Mesenchymal stem cell (in vitro differentiated cells and primary cell): ENCODE results near the gene RNF168. TPM values are rescaled to one million over a fixed set of nuclear protein-coding genes. Genes with fewer than 3 reads are reported as not detected.
"Not testable (repeated sequence)": the region's sequence is repeated elsewhere in the genome, so short reads cannot be mapped to it uniquely, and the experiment has no call there.

Experiments
- DNase-seq: peaks from one replicate; pipeline ENCODE4 v3.0.0-alpha.2; 2013
- H2AFZ ChIP-seq: one replicate; pipeline ENCODE4 v1.6.1; 2013; ENCODE audit warnings: low read depth, mild to moderate bottlenecking, control low read depth, inconsistent platforms, low read length, moderate library complexity
- H2AK5ac ChIP-seq: 2 replicates; pipeline ENCODE4 v1.6.1; 2013; ENCODE audit warnings: low read length, moderate library complexity, mild to moderate bottlenecking, inconsistent platforms; ENCODE audit not compliant: severe bottlenecking
- H2BK120ac ChIP-seq: one replicate; pipeline ENCODE4 v1.6.1; 2013; ENCODE audit warnings: low read depth, mild to moderate bottlenecking, inconsistent platforms, low read length, moderate library complexity
- H2BK12ac ChIP-seq, 2 experiments: one replicate each; pipeline ENCODE4 v1.6.1; 2013; ENCODE audit warnings: inconsistent platforms in 2 of 2, low read length in 2 of 2, mild to moderate bottlenecking in 2 of 2, moderate library complexity in 2 of 2, control low read depth in 1 of 2
- H2BK15ac ChIP-seq: one replicate; pipeline ENCODE4 v1.6.1; 2013; ENCODE audit warnings: mild to moderate bottlenecking, low read depth, inconsistent platforms; ENCODE audit not compliant: poor library complexity, severe bottlenecking
- H2BK5ac ChIP-seq: 2 replicates; pipeline ENCODE4 v1.6.1; 2013; ENCODE audit warnings: low read depth, mild to moderate bottlenecking, low read length, control low read depth, inconsistent platforms; ENCODE audit not compliant: poor library complexity, severe bottlenecking
- H3K14ac ChIP-seq, 2 experiments: one replicate each; pipeline ENCODE4 v1.6.1; 2013; ENCODE audit warnings: inconsistent platforms in 2 of 2, low read length in 2 of 2, control low read depth in 1 of 2, mild to moderate bottlenecking in 1 of 2, moderate library complexity in 1 of 2
- H3K18ac ChIP-seq, 2 experiments: one replicate each; pipeline ENCODE4 v1.6.1; 2013; ENCODE audit warnings: inconsistent platforms in 2 of 2, low read length in 2 of 2, control low read depth in 1 of 2, low read depth in 1 of 2, mild to moderate bottlenecking in 1 of 2
- H3K23ac ChIP-seq, 2 experiments: one replicate each; pipeline ENCODE4 v1.6.1; 2013; ENCODE audit warnings: inconsistent platforms in 2 of 2, low read length in 2 of 2, mild to moderate bottlenecking in 2 of 2, moderate library complexity in 2 of 2, control low read depth in 1 of 2
- H3K27ac ChIP-seq: 2 replicates; pipeline ENCODE4 v1.5.1; 2013; ENCODE audit warnings: mild to moderate bottlenecking, moderate library complexity, low read length, control low read depth, inconsistent platforms; ENCODE audit not compliant: poor library complexity, severe bottlenecking
- H3K27me3 ChIP-seq, 2 experiments: 2 replicates each; pipeline versions ENCODE4 v1.6.1 to v1.7.0; 2013; ENCODE audit warnings: low read length in 2 of 2, mild to moderate bottlenecking in 2 of 2, moderate library complexity in 2 of 2, control low read depth in 1 of 2, inconsistent platforms in 1 of 2; ENCODE audit not compliant: control insufficient read depth in 1 of 2, insufficient read depth in 1 of 2
- H3K36me3 ChIP-seq, 2 experiments: 2 replicates each; pipeline versions ENCODE4 v1.6.1 to v1.7.0; 2013; ENCODE audit warnings: low read length in 2 of 2, control low read depth in 1 of 2, inconsistent platforms in 1 of 2, low read depth in 1 of 2, mild to moderate bottlenecking in 1 of 2; ENCODE audit not compliant: insufficient read depth in 2 of 2, control insufficient read depth in 1 of 2
- H3K4ac ChIP-seq, 2 experiments: one replicate each; pipeline ENCODE4 v1.6.1; 2013; ENCODE audit warnings: inconsistent platforms in 2 of 2, low read length in 2 of 2, mild to moderate bottlenecking in 2 of 2, moderate library complexity in 2 of 2, control low read depth in 1 of 2, low read depth in 1 of 2
- H3K4me1 ChIP-seq: 2 replicates; pipeline ENCODE4 v1.6.1; 2013; ENCODE audit warnings: low read depth, low read length, control low read depth; ENCODE audit not compliant: control insufficient read depth, insufficient read depth
- H3K4me2 ChIP-seq: 2 replicates; pipeline ENCODE4 v1.6.1; 2013; ENCODE audit warnings: low read length, mild to moderate bottlenecking, inconsistent platforms; ENCODE audit not compliant: poor library complexity, severe bottlenecking
- H3K4me3 ChIP-seq, 2 experiments: 2 replicates each; pipeline versions ENCODE4 v1.5.1 to v1.7.0; 2013; ENCODE audit warnings: low read length in 2 of 2, mild to moderate bottlenecking in 2 of 2, control low read depth in 1 of 2, low read depth in 1 of 2; ENCODE audit not compliant: insufficient read depth in 1 of 2
- H3K79me1 ChIP-seq: replicated peaks from 2 replicates; pipeline ENCODE4 v1.6.1; 2013; ENCODE audit warnings: mild to moderate bottlenecking, control low read depth, low read length, inconsistent platforms; ENCODE audit not compliant: poor library complexity, severe bottlenecking
- H3K9ac ChIP-seq: 2 replicates; pipeline ENCODE4 v1.7.0; 2013; ENCODE audit warnings: mild to moderate bottlenecking, low read length, moderate library complexity
- H3K9me3 ChIP-seq: 2 replicates; pipeline ENCODE4 v1.7.0; 2013; ENCODE audit warnings: mild to moderate bottlenecking, low read length; ENCODE audit not compliant: control insufficient read depth
- H4K8ac ChIP-seq: one replicate; pipeline ENCODE4 v1.6.1; 2013; ENCODE audit warnings: inconsistent platforms, mild to moderate bottlenecking, low read length, moderate library complexity
- H4K91ac ChIP-seq: one replicate; pipeline ENCODE4 v1.6.1; 2013; ENCODE audit warnings: mild to moderate bottlenecking, low read length, inconsistent platforms
- WGBS: methylation state at CpG from one replicate; pipeline ENCODE4 v1.1.7; 2013; ENCODE audit warnings: mixed read lengths; 5-methylcytosine and 5-hydroxymethylcytosine counted together
- polyA plus RNA-seq, 2 experiments: library from polyadenylated mRNA; stranded (reverse); fragments of 200-250 nt; gene quantifications; one replicate each; pipeline ENCODE4 v1.2.3, GENCODE V29; 2013

The RNF168 gene, protein sequence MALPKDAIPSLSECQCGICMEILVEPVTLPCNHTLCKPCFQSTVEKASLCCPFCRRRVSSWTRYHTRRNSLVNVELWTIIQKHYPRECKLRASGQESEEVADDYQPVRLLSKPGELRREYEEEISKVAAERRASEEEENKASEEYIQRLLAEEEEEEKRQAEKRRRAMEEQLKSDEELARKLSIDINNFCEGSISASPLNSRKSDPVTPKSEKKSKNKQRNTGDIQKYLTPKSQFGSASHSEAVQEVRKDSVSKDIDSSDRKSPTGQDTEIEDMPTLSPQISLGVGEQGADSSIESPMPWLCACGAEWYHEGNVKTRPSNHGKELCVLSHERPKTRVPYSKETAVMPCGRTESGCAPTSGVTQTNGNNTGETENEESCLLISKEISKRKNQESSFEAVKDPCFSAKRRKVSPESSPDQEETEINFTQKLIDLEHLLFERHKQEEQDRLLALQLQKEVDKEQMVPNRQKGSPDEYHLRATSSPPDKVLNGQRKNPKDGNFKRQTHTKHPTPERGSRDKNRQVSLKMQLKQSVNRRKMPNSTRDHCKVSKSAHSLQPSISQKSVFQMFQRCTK
- 14.6 TPM for polyA plus RNA-seq (2013, experiment 1 of 2)
- polyA plus RNA-seq (2013, experiment 2 of 2) = 14.1 TPM

DNA sequence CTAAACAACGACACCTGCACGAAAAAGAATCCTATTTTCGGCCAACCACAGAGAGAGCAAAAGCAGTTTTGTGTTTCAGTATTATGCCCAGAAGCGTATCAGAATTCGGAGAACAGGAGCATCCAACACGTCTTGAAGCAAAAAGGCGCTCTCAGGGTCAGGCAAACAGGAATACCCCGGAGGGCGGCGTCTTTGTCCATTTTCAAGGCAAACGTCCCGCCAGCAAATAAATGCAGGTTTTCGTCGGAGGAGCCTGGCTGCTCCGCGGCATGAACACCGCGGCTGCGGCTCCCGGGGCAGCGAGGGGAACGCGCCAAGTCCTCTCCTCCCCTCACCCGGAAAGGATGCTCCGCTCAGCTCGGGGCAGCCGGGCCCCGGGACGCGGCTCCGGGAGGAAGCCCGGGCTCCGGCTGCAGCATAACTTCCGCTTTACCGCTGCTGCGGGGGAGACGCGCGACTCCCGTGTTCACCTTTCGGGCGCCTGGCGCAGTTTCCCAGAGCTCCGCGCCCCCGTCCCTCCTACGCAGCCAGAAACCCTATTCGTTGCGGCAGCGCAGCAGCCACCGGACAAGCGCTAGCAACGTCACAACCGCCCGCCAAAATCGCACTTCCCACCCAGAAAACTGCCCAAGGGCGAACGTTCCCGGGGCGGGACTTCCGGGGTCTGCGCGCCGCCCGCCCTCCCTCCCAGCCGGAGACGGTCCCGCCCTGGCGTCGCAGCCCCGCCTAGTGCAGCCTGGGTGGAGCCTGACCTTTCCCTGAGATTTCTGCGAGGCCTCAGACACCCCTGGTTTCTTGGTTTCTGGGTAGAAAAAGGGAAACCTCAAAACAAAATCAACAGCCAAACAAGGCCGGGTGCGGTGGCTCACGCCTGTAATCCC is at the start of gene RNF168:
TSS of gene RNF168 (minus strand) at position 573 of the 881 bp plus-strand sequence. CDS start 595 bp downstream, outside the sequence.
- H3K79me1 ChIP-seq = no peaks in the 10 kb centered on the region
- H3K14ac ChIP-seq = peak within 1 kb of the TSS in 1 of 2 experiments; percentile 100
- H2BK5ac ChIP-seq = peak within 1 kb of the TSS; percentile 77
- peak within 1 kb of the TSS; percentile 79 to 97 for H3K18ac ChIP-seq
- H3K27ac ChIP-seq = peak within 1 kb of the TSS; percentile 85
- H3K4me1 ChIP-seq = peaks cover 2% of the 10 kb centered on the region
- H3K4me3 ChIP-seq = peak within 1 kb of the TSS; percentile 88 to 89
- H2BK15ac ChIP-seq = peak within 1 kb of the TSS; percentile 54
- H3K9ac ChIP-seq = peak within 1 kb of the TSS; percentile 95
- H3K4me2 ChIP-seq = peak within 1 kb of the TSS; percentile 93
- H3K27me3 ChIP-seq = no peaks in the 10 kb centered on the region
- peak; percentile 95 for DNase-seq
- H3K4ac ChIP-seq = peak within 1 kb of the TSS; percentile 91 to 98
- H2AK5ac ChIP-seq = peak within 1 kb of the TSS; percentile 88
- peak within 1 kb of the TSS; percentile 85 for H4K8ac ChIP-seq
- H2BK12ac ChIP-seq = peak within 1 kb of the TSS; percentile 77 to 86
- WGBS = 1% methylated on average over 56 of the region's 75 CpGs
- peaks cover 0 to 6% of the 10 kb centered on the region in 2 experiments for H3K36me3 ChIP-seq
- peak within 1 kb of the TSS; percentile 90 to 99 for H3K23ac ChIP-seq
- no peaks in the 10 kb centered on the region for H3K9me3 ChIP-seq
- peak within 1 kb of the TSS; percentile 78 for H2AFZ ChIP-seq
- peak within 1 kb of the TSS; percentile 90 for H4K91ac ChIP-seq
- H2BK120ac ChIP-seq = peak within 1 kb of the TSS; percentile 61

DNA sequence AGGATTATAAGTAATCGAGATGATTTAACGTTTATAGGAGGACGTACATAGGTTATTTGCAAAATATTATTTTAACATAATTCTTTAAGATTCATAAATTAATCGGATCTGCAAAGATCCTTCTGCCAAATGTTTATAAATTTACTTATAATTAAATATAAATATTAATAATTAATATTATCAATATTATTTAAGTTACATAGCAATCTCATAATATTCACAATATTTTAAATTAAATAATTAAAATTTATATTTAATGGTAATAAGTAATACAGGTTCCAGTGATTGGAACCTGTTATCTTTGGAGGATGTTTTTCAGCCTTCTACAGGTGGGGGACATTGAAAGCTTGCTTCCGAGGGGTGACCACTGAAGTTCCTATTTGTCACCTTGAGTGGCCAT is 48.7 kb upstream of the RNF168 start:
- Histone ChIP-seq H3K27me3 (no peaks in the 10 kb centered on the region), H3K4me2 (no peak overlapping the region), H2BK5ac (no peak overlapping the region), H3K18ac (no peak overlapping the region), H3K23ac (no peak overlapping the region), H3K9ac (no peak overlapping the region), H3K79me1 (no peaks in the 10 kb centered on the region), H3K9me3 (peaks cover 6% of the 10 kb centered on the region), H4K8ac (no peak overlapping the region), H2BK120ac (no peak overlapping the region), H3K4ac (no peak overlapping the region), H2AFZ (no peak overlapping the region), H3K4me3 (no peak overlapping the region), H3K27ac (no peak overlapping the region), H3K4me1 (no peaks in the 10 kb centered on the region), H3K14ac (no peak overlapping the region), H2BK15ac (no peak overlapping the region), H4K91ac (no peak overlapping the region), H3K36me3 (peaks cover 0 to 10% of the 10 kb centered on the region in 2 experiments), H2AK5ac (no peak overlapping the region), H2BK12ac (no peak overlapping the region)
- 92% methylated on average over 1 of the region's 5 CpGs for WGBS
- no peak for DNase-seq

DNA sequence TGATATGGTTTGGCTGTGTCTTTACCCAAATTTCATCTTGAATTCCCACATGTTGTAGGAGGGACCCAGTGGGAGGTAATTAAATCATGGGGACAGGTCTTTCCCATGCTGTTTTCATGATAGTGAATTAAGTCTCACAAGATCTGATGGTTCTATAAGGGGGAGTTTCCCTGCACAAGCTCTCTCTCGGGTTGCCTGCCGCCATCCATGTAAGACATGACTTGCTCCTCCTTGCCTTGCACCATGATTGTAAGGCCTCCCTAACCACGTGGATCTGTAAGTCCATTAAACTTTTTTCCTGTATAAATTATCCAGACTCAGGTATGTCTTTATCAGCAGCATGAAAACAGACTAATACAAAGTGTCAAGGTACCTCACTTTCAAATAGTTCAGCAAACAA is 46.6 kb upstream of the RNF168 start:
- H3K9ac ChIP-seq, H3K36me3 ChIP-seq, H3K9me3 ChIP-seq, H3K27me3 ChIP-seq, H3K4me3 ChIP-seq, H4K91ac ChIP-seq, H3K4ac ChIP-seq, H2BK5ac ChIP-seq, H2BK12ac ChIP-seq, H2BK120ac ChIP-seq, H3K23ac ChIP-seq, DNase-seq, H3K79me1 ChIP-seq, H4K8ac ChIP-seq, H2AFZ ChIP-seq, H2BK15ac ChIP-seq, H2AK5ac ChIP-seq, H3K27ac ChIP-seq, H3K14ac ChIP-seq, H3K4me1 ChIP-seq, H3K4me2 ChIP-seq, H3K18ac ChIP-seq: not testable (repeated sequence)
- WGBS = 87% methylated on average over 3 of the region's 3 CpGs
